Measurements from ENCODE around the gene CTNNA3.

CTNNA3 gene

DNA sequence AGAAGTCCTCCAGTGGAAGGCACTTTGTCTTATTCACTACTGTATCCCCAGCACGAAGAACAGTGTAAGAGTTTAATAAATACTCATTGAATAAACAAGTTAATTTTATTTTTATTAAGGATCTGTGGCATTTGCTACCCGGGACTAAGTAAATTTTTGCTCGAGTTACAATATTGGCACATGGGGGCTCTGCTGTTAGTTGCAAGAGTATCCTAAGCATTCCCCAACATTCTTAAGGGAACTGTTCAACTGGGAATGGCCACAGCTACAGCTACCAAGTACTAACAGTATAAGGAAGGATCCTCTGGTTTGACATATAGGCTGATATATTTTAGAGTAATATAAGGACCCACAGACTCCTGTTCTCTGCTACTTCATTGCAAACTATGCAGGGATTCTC, 778.9 kb downstream of the CTNNA3 start:
- TF ChIP-seq, protein P1, sequence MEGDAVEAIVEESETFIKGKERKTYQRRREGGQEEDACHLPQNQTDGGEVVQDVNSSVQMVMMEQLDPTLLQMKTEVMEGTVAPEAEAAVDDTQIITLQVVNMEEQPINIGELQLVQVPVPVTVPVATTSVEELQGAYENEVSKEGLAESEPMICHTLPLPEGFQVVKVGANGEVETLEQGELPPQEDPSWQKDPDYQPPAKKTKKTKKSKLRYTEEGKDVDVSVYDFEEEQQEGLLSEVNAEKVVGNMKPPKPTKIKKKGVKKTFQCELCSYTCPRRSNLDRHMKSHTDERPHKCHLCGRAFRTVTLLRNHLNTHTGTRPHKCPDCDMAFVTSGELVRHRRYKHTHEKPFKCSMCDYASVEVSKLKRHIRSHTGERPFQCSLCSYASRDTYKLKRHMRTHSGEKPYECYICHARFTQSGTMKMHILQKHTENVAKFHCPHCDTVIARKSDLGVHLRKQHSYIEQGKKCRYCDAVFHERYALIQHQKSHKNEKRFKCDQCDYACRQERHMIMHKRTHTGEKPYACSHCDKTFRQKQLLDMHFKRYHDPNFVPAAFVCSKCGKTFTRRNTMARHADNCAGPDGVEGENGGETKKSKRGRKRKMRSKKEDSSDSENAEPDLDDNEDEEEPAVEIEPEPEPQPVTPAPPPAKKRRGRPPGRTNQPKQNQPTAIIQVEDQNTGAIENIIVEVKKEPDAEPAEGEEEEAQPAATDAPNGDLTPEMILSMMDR (conservative IDR thresholded peaks at IDR 0.05; ENCODE audit: low read length): no peak
- TF ChIP-seq EZH2phosphoT487 (IDR thresholded peaks at IDR 0.05; ENCODE audit: borderline replicate concordance): no peak
- H2AFZ ChIP-seq (ENCODE audit: low read length): no peak overlapping the region
- no peak overlapping the region for H3K4me2 ChIP-seq (ENCODE audit: low read depth, low read length, poor library complexity, severe bottlenecking)
- H3K79me2 ChIP-seq (ENCODE audit: insufficient read depth, low read length): no peaks in the 10 kb centered on the region
- no peak overlapping the region for H3K4me3 ChIP-seq (ENCODE audit: low read length, poor library complexity, severe bottlenecking)
- no peaks in the 10 kb centered on the region for H4K20me1 ChIP-seq (ENCODE audit: insufficient read depth, low read length, poor library complexity, severe bottlenecking)
- H3K9me2 ChIP-seq (replicated peaks; ENCODE audit: low read depth, low read length): no peaks in the 10 kb centered on the region
- no peaks in the 10 kb centered on the region for H3F3A ChIP-seq (ENCODE audit: low read depth)
- H3K27me3 ChIP-seq (ENCODE audit: insufficient read depth, low read length, poor library complexity, severe bottlenecking): no peaks in the 10 kb centered on the region
- H3K4me1 ChIP-seq (ENCODE audit: insufficient read depth, low read length, poor library complexity, severe bottlenecking): no peaks in the 10 kb centered on the region
- H3K9ac ChIP-seq (ENCODE audit: low read depth, low read length, poor library complexity, severe bottlenecking): no peak overlapping the region
- H3K36me3 ChIP-seq (ENCODE audit: insufficient read depth, low read length): no peaks in the 10 kb centered on the region
- no peaks in the 10 kb centered on the region for H3K9me3 ChIP-seq (ENCODE audit: insufficient read depth, low read depth, low read length)

DNA sequence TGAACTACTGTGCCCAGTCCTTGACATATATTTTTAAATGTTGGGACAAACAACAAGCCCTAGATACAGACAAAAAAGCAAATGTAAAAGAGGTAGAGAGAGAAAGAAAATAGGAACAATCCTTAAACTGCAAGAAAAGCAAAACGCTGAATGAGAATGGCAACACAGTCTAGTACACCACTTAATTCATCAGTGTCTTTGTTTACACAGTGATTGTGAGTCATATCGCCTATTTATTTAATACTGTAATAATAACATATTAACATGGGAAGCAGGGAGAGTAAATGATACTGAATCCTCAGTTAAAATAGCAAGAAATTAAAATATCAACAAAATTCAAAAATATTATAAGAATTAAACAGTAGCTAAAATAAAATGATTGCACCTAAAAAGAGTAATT, 780.0 kb downstream of the CTNNA3 start:
- Histone ChIP-seq H3K4me1 (ENCODE audit: insufficient read depth, low read length, poor library complexity, severe bottlenecking) (no peaks in the 10 kb centered on the region), H2AFZ (ENCODE audit: low read length) (no peak overlapping the region), H3K36me3 (ENCODE audit: insufficient read depth, low read length) (no peaks in the 10 kb centered on the region), H3K4me3 (ENCODE audit: low read length, poor library complexity, severe bottlenecking) (no peak overlapping the region), H3K9me2 (replicated peaks; ENCODE audit: low read depth, low read length) (no peaks in the 10 kb centered on the region), H3K4me2 (ENCODE audit: low read depth, low read length, poor library complexity, severe bottlenecking) (no peak overlapping the region), H3K9me3 (ENCODE audit: insufficient read depth, low read depth, low read length) (no peaks in the 10 kb centered on the region), H3K9ac (ENCODE audit: low read depth, low read length, poor library complexity, severe bottlenecking) (no peak overlapping the region), H3K79me2 (ENCODE audit: insufficient read depth, low read length) (no peaks in the 10 kb centered on the region), H4K20me1 (ENCODE audit: insufficient read depth, low read length, poor library complexity, severe bottlenecking) (no peaks in the 10 kb centered on the region), H3K27me3 (ENCODE audit: insufficient read depth, low read length, poor library complexity, severe bottlenecking) (no peaks in the 10 kb centered on the region), H3F3A (ENCODE audit: low read depth) (no peaks in the 10 kb centered on the region)
- TF ChIP-seq, protein P1 (conservative IDR thresholded peaks at IDR 0.05; ENCODE audit: low read length): no peak
- no peak for TF ChIP-seq EZH2phosphoT487 (IDR thresholded peaks at IDR 0.05; ENCODE audit: borderline replicate concordance)

DNA sequence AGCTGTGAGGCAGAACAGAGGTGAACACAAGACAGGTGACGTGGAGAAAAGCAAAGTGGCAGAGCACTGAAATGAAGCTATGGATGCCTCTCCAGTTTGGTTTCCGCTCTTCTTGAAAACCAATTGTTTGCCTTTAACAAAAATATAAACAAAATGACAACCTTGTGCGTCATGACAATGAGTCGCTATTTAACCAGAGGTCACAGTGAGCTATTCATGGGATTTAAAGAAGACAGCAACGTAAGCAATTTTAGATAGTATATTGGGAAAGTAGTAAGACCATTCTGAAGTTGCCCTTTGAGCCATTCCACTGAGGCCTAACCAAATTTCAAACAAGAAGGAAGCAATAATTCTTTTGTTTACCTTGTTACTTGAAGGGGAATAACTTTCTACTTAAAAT, 785.3 kb downstream of the CTNNA3 start:
- no peak for TF ChIP-seq EZH2phosphoT487 (IDR thresholded peaks at IDR 0.05; ENCODE audit: borderline replicate concordance)
- TF ChIP-seq, protein P1 (conservative IDR thresholded peaks at IDR 0.05; ENCODE audit: low read length): no peak

More for the DNA sequence above, 785.3 kb downstream of the CTNNA3 start:
- H3F3A ChIP-seq (ENCODE audit: low read depth): no peaks in the 10 kb centered on the region
- H3K4me2 ChIP-seq (ENCODE audit: low read depth, low read length, poor library complexity, severe bottlenecking): no peak overlapping the region
- H3K9me2 ChIP-seq (replicated peaks; ENCODE audit: low read depth, low read length): no peaks in the 10 kb centered on the region
- no peaks in the 10 kb centered on the region for H3K27me3 ChIP-seq (ENCODE audit: insufficient read depth, low read length, poor library complexity, severe bottlenecking)
- H4K20me1 ChIP-seq (ENCODE audit: insufficient read depth, low read length, poor library complexity, severe bottlenecking): no peaks in the 10 kb centered on the region
- no peak overlapping the region for H2AFZ ChIP-seq (ENCODE audit: low read length)
- H3K79me2 ChIP-seq (ENCODE audit: insufficient read depth, low read length): no peaks in the 10 kb centered on the region
- no peaks in the 10 kb centered on the region for H3K36me3 ChIP-seq (ENCODE audit: insufficient read depth, low read length)
- no peak overlapping the region for H3K4me3 ChIP-seq (ENCODE audit: low read length, poor library complexity, severe bottlenecking)
- no peaks in the 10 kb centered on the region for H3K9me3 ChIP-seq (ENCODE audit: insufficient read depth, low read depth, low read length)
- H3K9ac ChIP-seq (ENCODE audit: low read depth, low read length, poor library complexity, severe bottlenecking): no peak overlapping the region
- no peaks in the 10 kb centered on the region for H3K4me1 ChIP-seq (ENCODE audit: insufficient read depth, low read length, poor library complexity, severe bottlenecking)
